ENCODE measurements around the gene CAMKK2. TPM values are rescaled to one million over a fixed set of nuclear protein-coding genes. Genes with fewer than 3 reads are reported as not detected.

The CAMKK2 gene
- 15.9 and 20.1 TPM in 2 replicates for total RNA-seq (2014; rRNA removed; shearing (Covaris generic))
- polyA plus RNA-seq (2016; fragmentation: Nextera tagmentation; extraction: Ambion mirVana): 29.8 TPM in 2 replicates

DNA sequence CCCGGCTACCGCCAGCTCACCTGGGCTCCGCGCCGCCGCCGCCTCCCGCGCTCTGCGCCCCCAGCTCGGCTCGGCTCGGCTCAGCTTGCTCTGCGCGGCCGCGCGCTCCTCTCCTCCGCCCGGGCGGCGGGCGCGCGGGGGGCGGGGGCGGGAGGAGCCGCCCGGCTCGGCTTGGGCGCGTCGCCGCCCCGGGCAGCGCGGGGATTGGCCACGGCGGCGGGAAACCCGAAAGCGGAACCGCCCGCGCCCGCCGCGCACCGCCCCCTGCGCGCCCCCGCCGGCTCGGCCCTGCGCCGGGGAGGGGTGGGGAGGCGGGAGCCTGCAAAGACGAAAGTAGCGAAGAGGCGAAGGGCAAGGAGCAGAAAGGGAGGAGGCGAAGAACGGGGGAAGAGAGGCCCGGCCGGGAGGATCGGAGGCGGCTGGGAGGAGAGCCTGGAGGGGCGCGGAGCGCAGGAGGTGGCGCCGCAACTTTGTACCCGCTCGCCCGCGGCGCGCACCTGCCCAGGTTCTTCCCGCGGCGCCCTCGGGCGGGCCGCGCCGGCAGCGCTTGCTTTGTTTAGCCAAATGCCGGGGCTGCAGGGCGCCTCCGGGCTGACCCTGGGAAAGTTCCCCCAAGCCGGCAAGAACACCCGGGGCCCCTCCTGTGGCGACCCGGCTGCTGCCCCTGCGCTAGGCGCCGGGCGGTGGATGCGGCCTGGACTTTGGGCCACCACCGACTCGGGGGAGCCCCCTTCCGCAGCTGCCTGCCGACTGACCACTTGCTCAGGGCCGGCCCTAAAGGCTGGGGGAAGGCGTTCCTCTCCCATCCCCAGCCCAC, at the start of gene CAMKK2:
CAMKK2 (minus strand) TSS at position 92 of the 817 bp plus-strand sequence. CDS start 22,183 bp downstream, outside the sequence.
- Histone ChIP-seq H3K9me3 (ENCODE audit: low read depth) (no peaks in the 10 kb centered on the region), H2AFZ (peak within 1 kb of the TSS; percentile 81)
- 1% methylated on average over 30 to 94 of the region's 104 CpGs for WGBS, 2 experiments (ENCODE audit: low coverage in 1 of 2, low lambda C conversion rate in 2 of 2, missing lambda C conversion rate in 2 of 2)

DNA sequence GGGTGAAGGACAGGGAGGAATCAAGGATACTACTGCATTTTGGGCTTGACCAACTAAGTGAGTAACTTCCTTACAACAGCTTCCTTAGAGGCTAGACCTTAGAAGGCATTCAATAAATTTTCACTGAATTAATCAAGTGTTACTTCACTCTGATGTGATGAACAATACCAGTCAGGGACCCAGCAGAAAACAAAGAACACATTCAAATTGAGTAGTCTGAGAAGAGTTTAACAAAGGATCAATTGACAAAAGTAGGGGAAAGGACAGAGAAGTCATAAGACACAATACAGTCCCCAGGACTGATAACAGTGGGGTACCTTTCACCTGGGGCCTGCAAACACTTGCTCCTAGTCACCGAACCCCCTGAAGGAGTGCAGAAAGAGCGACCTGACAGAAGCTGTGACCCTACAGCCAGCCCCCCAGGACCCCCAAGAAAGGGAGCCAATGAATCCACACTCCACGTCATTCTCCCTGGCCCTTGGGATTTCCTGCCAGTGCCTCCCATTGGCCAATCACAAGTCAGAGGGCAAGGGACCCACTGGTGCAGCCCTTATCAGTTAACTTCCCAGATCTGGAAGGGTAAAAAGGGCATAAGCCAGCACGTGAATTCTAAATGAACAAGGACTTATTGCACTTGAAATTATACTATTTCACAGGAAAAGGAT, 48.8 kb upstream of the CAMKK2 start:
- H3K27me3 ChIP-seq (replicated peaks; ENCODE audit: insufficient read depth): no peaks in the 10 kb centered on the region
- in situ Hi-C loops (cut with MboI): loop anchor here (25.0 kb wide), 1 partner anchor 92 kb away; no protein-coding TSS in a partner anchor
- H3K9me2 ChIP-seq (ENCODE audit: insufficient read depth): no peaks in the 10 kb centered on the region
- H3K9ac ChIP-seq: no peak overlapping the region
- H4K20me1 ChIP-seq (ENCODE audit: insufficient read depth): no peaks in the 10 kb centered on the region
- H3K4me1 ChIP-seq (ENCODE audit: insufficient read depth): 0 out of 2 replicates have a peak, but pooled peaks cover 5% of the 10 kb centered on the region
- H2AFZ ChIP-seq: no peak overlapping the region
- H3K4me2 ChIP-seq (ENCODE audit: unreplicated experiment): no peak overlapping the region
- H3K9me3 ChIP-seq (ENCODE audit: low read depth): no peaks in the 10 kb centered on the region
- H3F3A ChIP-seq (ENCODE audit: insufficient read depth): no peaks in the 10 kb centered on the region
- H3K4me3 ChIP-seq: no peak overlapping the region
- DNase-seq: no peak
- 79 to 80% methylated on average over 4 of the region's 4 CpGs for WGBS, 2 experiments (ENCODE audit: low coverage in 1 of 2, low lambda C conversion rate in 2 of 2, missing lambda C conversion rate in 2 of 2)
- peaks cover 32% of the 10 kb centered on the region for H3K36me3 ChIP-seq (ENCODE audit: low read depth)
- H3K27ac ChIP-seq: no peak overlapping the region
- H3K79me2 ChIP-seq (ENCODE audit: insufficient read depth): peaks cover 42% of the 10 kb centered on the region
- no peak for TF ChIP-seq EZH2 (IDR thresholded peaks at IDR 0.05; ENCODE audit: insufficient read depth, poor library complexity, severe bottlenecking)
- TF ChIP-seq EZH2phosphoT487 (IDR thresholded peaks at IDR 0.05; ENCODE audit: insufficient read depth, low read depth): no peak

More for the DNA sequence above, at the start of gene CAMKK2:
- Histone ChIP-seq H3K9me2 (ENCODE audit: insufficient read depth) (no peaks in the 10 kb centered on the region), H3K27ac (peak within 1 kb of the TSS; percentile 47), H3K27me3 (replicated peaks; ENCODE audit: insufficient read depth) (no peaks in the 10 kb centered on the region), H3K9ac (peak within 1 kb of the TSS; percentile 97), H3K36me3 (ENCODE audit: low read depth) (no peaks in the 10 kb centered on the region), H3K4me2 (ENCODE audit: unreplicated experiment) (peak within 1 kb of the TSS; percentile 74), H3K4me1 (ENCODE audit: insufficient read depth) (peaks cover 6% of the 10 kb centered on the region), H4K20me1 (ENCODE audit: insufficient read depth) (no peaks in the 10 kb centered on the region), H3K4me3 (peak within 1 kb of the TSS; percentile 89), H3F3A (ENCODE audit: insufficient read depth) (no peaks in the 10 kb centered on the region), H3K79me2 (ENCODE audit: insufficient read depth) (peaks cover 44% of the 10 kb centered on the region)
- peak; percentile 92 for DNase-seq
- in situ Hi-C loops (cut with MboI): no loop called here
- TF ChIP-seq EZH2phosphoT487 (IDR thresholded peaks at IDR 0.05; ENCODE audit: insufficient read depth, low read depth) (no peak), EZH2 (IDR thresholded peaks at IDR 0.05; ENCODE audit: insufficient read depth, poor library complexity, severe bottlenecking) (no peak)

DNA sequence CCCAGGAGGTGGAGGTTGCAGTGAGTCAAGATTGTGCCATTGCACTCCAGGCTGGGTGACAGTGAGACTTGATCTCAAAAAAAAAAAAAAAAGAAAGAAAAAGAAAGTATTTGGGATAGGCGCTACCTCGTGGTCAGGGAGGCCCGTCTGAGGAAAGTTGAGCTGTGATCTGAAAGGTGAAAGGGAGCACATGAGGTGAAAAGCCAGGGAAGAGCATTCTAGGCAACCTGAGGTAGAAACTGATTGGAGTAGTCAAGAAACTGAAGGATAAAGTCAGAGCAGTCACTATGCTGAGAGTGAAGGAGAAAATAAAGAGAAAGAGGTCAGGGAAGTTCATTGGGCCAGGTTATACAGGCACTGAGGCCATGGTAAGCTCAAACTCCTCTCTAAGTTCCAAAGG, 48.0 kb upstream of the CAMKK2 start:
- H3K36me3 ChIP-seq (ENCODE audit: low read depth): peaks cover 36% of the 10 kb centered on the region
- no peak overlapping the region for H3K4me2 ChIP-seq (ENCODE audit: unreplicated experiment)
- TF ChIP-seq EZH2 (IDR thresholded peaks at IDR 0.05; ENCODE audit: insufficient read depth, poor library complexity, severe bottlenecking): no peak
- TF ChIP-seq EZH2phosphoT487 (IDR thresholded peaks at IDR 0.05; ENCODE audit: insufficient read depth, low read depth): no peak
- H3K9ac ChIP-seq: no peak overlapping the region
- no peaks in the 10 kb centered on the region for H4K20me1 ChIP-seq (ENCODE audit: insufficient read depth)
- H3K4me3 ChIP-seq: no peak overlapping the region
- no peaks in the 10 kb centered on the region for H3K9me3 ChIP-seq (ENCODE audit: low read depth)
- H2AFZ ChIP-seq: no peak overlapping the region
- WGBS, 2 experiments (ENCODE audit: low coverage in 1 of 2, low lambda C conversion rate in 2 of 2, missing lambda C conversion rate in 2 of 2): 98 to 100% methylated on average over 3 of the region's 3 CpGs
- H3K27ac ChIP-seq: no peak overlapping the region
- H3K4me1 ChIP-seq (ENCODE audit: insufficient read depth): no peaks in the 10 kb centered on the region
- peaks cover 34% of the 10 kb centered on the region for H3K79me2 ChIP-seq (ENCODE audit: insufficient read depth)
- in situ Hi-C loops (cut with MboI): loop anchor here (25.0 kb wide), 1 partner anchor 93 kb away; no protein-coding TSS in a partner anchor
- H3K9me2 ChIP-seq (ENCODE audit: insufficient read depth): no peaks in the 10 kb centered on the region
- no peaks in the 10 kb centered on the region for H3K27me3 ChIP-seq (replicated peaks; ENCODE audit: insufficient read depth)
- H3F3A ChIP-seq (ENCODE audit: insufficient read depth): no peaks in the 10 kb centered on the region
- DNase-seq: no peak

DNA sequence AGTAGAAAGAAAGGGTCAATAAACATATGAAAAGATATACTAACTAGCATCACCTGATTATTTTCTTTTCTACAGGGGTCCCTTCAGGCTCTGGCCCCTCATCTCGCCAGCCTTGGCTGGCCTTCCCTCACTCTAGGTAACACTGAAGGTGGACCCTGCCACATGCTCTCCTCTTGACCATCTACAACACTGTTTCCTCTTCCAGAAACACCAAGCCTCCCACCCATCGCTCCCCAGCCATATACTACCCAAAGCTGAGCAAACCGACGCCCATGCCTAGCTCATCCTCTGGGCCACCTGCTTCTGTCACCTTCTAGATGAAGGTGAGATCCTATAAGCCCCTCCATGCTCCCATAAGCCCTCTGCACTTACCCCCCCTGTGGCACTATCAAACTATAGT, 40.9 kb upstream of the CAMKK2 start:
- H3K4me3 ChIP-seq: no peak overlapping the region
- no peaks in the 10 kb centered on the region for H3K27me3 ChIP-seq (replicated peaks; ENCODE audit: insufficient read depth)
- 98% methylated on average over 4 of the region's 4 CpGs for WGBS, 2 experiments (ENCODE audit: low coverage in 1 of 2, low lambda C conversion rate in 2 of 2, missing lambda C conversion rate in 2 of 2)
- no peak overlapping the region for H3K9ac ChIP-seq
- H3F3A ChIP-seq (ENCODE audit: insufficient read depth): no peaks in the 10 kb centered on the region
- H3K36me3 ChIP-seq (ENCODE audit: low read depth): peaks cover 48% of the 10 kb centered on the region
- no peak overlapping the region for H3K4me2 ChIP-seq (ENCODE audit: unreplicated experiment)
- H2AFZ ChIP-seq: no peak overlapping the region
- in situ Hi-C loops (cut with MboI): loop anchor here (10.0 to 25.0 kb wide), 2 partner anchors 100 to 337 kb away; no protein-coding TSS in a partner anchor
- H3K27ac ChIP-seq: no peak overlapping the region
- H4K20me1 ChIP-seq (ENCODE audit: insufficient read depth): no peaks in the 10 kb centered on the region
- no peak for DNase-seq
- TF ChIP-seq EZH2 (IDR thresholded peaks at IDR 0.05; ENCODE audit: insufficient read depth, poor library complexity, severe bottlenecking) (no peak), EZH2phosphoT487 (IDR thresholded peaks at IDR 0.05; ENCODE audit: insufficient read depth, low read depth) (no peak)
- no peaks in the 10 kb centered on the region for H3K9me2 ChIP-seq (ENCODE audit: insufficient read depth)
- H3K4me1 ChIP-seq (ENCODE audit: insufficient read depth): no peaks in the 10 kb centered on the region
- no peaks in the 10 kb centered on the region for H3K9me3 ChIP-seq (ENCODE audit: low read depth)
- 0 out of 2 replicates have a peak, but pooled peaks cover 7% of the 10 kb centered on the region for H3K79me2 ChIP-seq (ENCODE audit: insufficient read depth)
